Liver (tissue), 9 donors: Measurements from ENCODE around the gene DRAM1. TPM values are rescaled to one million over a fixed set of nuclear protein-coding genes. Genes with fewer than 3 reads are reported as not detected.

Experiments used
- DNase-seq: peaks from one replicate; pipeline ENCODE4 v3.0.0-alpha.2; 2017; ENCODE audit warnings: low spot score
- H3K27ac ChIP-seq, 2 donors: one replicate each; pipeline ENCODE4 v1.7.0; 2013; ENCODE audit warnings: inconsistent platforms in 2 of 2, low read length in 2 of 2, control low read depth in 1 of 2, low read depth in 1 of 2, mild to moderate bottlenecking in 1 of 2
- H3K27me3 ChIP-seq, 4 donors: one replicate each; pipeline versions ENCODE4 v1.6.1 to v1.7.0; 2013; ENCODE audit warnings: low read length in 3 of 4, inconsistent platforms in 1 of 4, mild to moderate bottlenecking in 1 of 4, moderate library complexity in 1 of 4; ENCODE audit not compliant: control insufficient read depth in 4 of 4, insufficient read depth in 4 of 4
- H3K36me3 ChIP-seq, 4 donors: one replicate each; pipeline versions ENCODE4 v1.6.1 to v1.7.0; 2013; ENCODE audit warnings: low read length in 3 of 4, mild to moderate bottlenecking in 3 of 4, low read depth in 1 of 4, moderate library complexity in 1 of 4; ENCODE audit not compliant: control insufficient read depth in 4 of 4, insufficient read depth in 3 of 4
- H3K4me1 ChIP-seq, 4 donors: one replicate each; pipeline versions ENCODE4 v1.6.1 to v1.7.0; 2013; ENCODE audit warnings: low read length in 3 of 4, mild to moderate bottlenecking in 3 of 4, moderate library complexity in 1 of 4; ENCODE audit not compliant: control insufficient read depth in 4 of 4, insufficient read depth in 4 of 4
- H3K4me3 ChIP-seq, 3 donors: one replicate each; pipeline versions ENCODE4 v1.6.1 to v1.7.0; 2013; ENCODE audit warnings: low read length in 3 of 3, control low read depth in 1 of 3, low read depth in 1 of 3, mild to moderate bottlenecking in 1 of 3
- H3K9ac ChIP-seq, 2 donors: one replicate each; pipeline ENCODE4 v1.7.0; 2013; ENCODE audit warnings: low read length in 2 of 2, mild to moderate bottlenecking in 2 of 2, moderate library complexity in 2 of 2, control low read depth in 1 of 2, low read depth in 1 of 2
- H3K9me3 ChIP-seq, 4 donors: one replicate each; pipeline versions ENCODE4 v1.6.1 to v1.7.0; 2013; ENCODE audit warnings: low read length in 3 of 4; ENCODE audit not compliant: control insufficient read depth in 4 of 4
- CTCF ChIP-seq: fragments of 150-350 bp; IDR thresholded peaks from 2 replicates; pipeline ENCODE4 v1.5.1; 2017; ENCODE audit warnings: improper control_type of control experiment, low read depth, low read length; ENCODE audit not compliant: missing input control
- EGR1 ChIP-seq, 2 donors: IDR thresholded peaks; 2 replicates each; pipeline ENCODE4 v1.6.1; 2016 to 2018; ENCODE audit warnings: antibody characterized with exemption in 2 of 2, low read depth in 2 of 2
- FOXA1 ChIP-seq: IDR thresholded peaks from 2 replicates; pipeline ENCODE4 v1.6.1; 2016; ENCODE audit warnings: antibody characterized with exemption
- FOXA2 ChIP-seq: IDR thresholded peaks from 2 replicates; pipeline ENCODE4 v1.6.1; 2016; ENCODE audit warnings: antibody characterized with exemption
- GABPA ChIP-seq, 2 donors: IDR thresholded peaks in 1 of 2; conservative IDR thresholded peaks in 1 of 2; 2 replicates each; pipeline ENCODE4 v1.6.1; 2016; ENCODE audit warnings: antibody characterized with exemption in 2 of 2, mild to moderate bottlenecking in 1 of 2, moderate library complexity in 1 of 2
- HNF4A ChIP-seq, 2 donors: conservative IDR thresholded peaks; 2 replicates each; pipeline ENCODE4 v1.6.1; 2016; ENCODE audit warnings: antibody characterized with exemption in 2 of 2, mild to moderate bottlenecking in 2 of 2
- HNF4G ChIP-seq: IDR thresholded peaks from 2 replicates; pipeline ENCODE4 v1.6.1; 2016; ENCODE audit warnings: antibody characterized with exemption
- JUND ChIP-seq, 2 donors: IDR thresholded peaks; 2 replicates each; pipeline ENCODE4 v1.6.1; 2016; ENCODE audit warnings: antibody characterized with exemption in 2 of 2
- MAX ChIP-seq: IDR thresholded peaks from 2 replicates; pipeline ENCODE4 v1.6.1; 2016; ENCODE audit warnings: antibody characterized with exemption
- NR2F2 ChIP-seq: IDR thresholded peaks from 2 replicates; pipeline ENCODE4 v1.6.1; 2016; ENCODE audit warnings: antibody characterized with exemption
- RAD21 ChIP-seq, 2 donors: IDR thresholded peaks; 2 replicates each; pipeline ENCODE4 v1.6.1; 2016; ENCODE audit warnings: antibody characterized with exemption in 2 of 2, mild to moderate bottlenecking in 2 of 2
- RXRA ChIP-seq, 2 donors: IDR thresholded peaks; 2 replicates each; pipeline ENCODE4 v1.6.1; 2017 to 2018; ENCODE audit warnings: antibody characterized with exemption in 2 of 2, mild to moderate bottlenecking in 1 of 2
- SP1 ChIP-seq: IDR thresholded peaks from 2 replicates; pipeline ENCODE4 v1.6.1; 2018; ENCODE audit warnings: antibody characterized with exemption, mild to moderate bottlenecking
- TAF1 ChIP-seq: conservative IDR thresholded peaks from 2 replicates; pipeline ENCODE4 v1.6.1; 2016; ENCODE audit warnings: antibody characterized with exemption, mild to moderate bottlenecking
- YY1 ChIP-seq: IDR thresholded peaks from 2 replicates; pipeline ENCODE4 v1.6.1; 2016; ENCODE audit warnings: antibody characterized with exemption, mild to moderate bottlenecking
- ZBTB33 ChIP-seq: IDR thresholded peaks from 2 replicates; pipeline ENCODE4 v1.6.1; 2016; ENCODE audit warnings: antibody characterized with exemption
- WGBS: extraction: QIAGEN DNeasy Blood & Tissue Kit; methylation state at CpG from one replicate; pipeline ENCODE4 v1.1.7; 2013; 5-methylcytosine and 5-hydroxymethylcytosine counted together
- polyA plus RNA-seq, 2 donors: library from polyadenylated mRNA; stranded (reverse) in 1 of 2; unstranded in 1 of 2; fragments of 200-250 nt in 1 of 2; fragments of >200 nt in 1 of 2; fragmentation: Nextera tagmentation in 1 of 2; extraction: Ambion mirVana in 1 of 2; gene quantifications; one replicate each; pipeline versions ENCODE4 v1.2.1 to v1.2.3, GENCODE V29; 2013 to 2015
- total RNA-seq, 2 donors: library from RNA; depleted of rRNA; stranded (reverse); fragments of >200 nt; gene quantifications; one replicate each; pipeline ENCODE4 v1.2.3, GENCODE V29; 2014
- donor health status: healthy.
- donor health status: healthy.
- donor health status: healthy.
- donor health status: healthy.
- donor health status: healthy.

Gene DRAM1
- total and polyA plus RNA-seq, 4 donors, result 2.7 to 7.8 (median 3.4) TPM

GRCh38 chr12:101891462-101891971 is 14.1 kb downstream of the DRAM1 start:
- peak; percentile 29 for TF ChIP-seq SP1
- TF ChIP-seq RAD21 (IDR thresholded peaks at IDR 0.05), result no peak
- TF ChIP-seq GABPA (IDR thresholded peaks at IDR 0.05 in 1 of 2, conservative IDR thresholded peaks at IDR 0.05 in 1 of 2), result no peak
- no peak for TF ChIP-seq NR2F2
- no peak for TF ChIP-seq FOXA2
- no peak for TF ChIP-seq HNF4A (conservative IDR thresholded peaks at IDR 0.05)
- TF ChIP-seq FOXA1, result no peak
- TF ChIP-seq RXRA (IDR thresholded peaks at IDR 0.05), result no peak
- no peak for DNase-seq
- Histone ChIP-seq H3K36me3 (no peaks in the 10 kb centered on the region), H3K9me3 (no peaks in the 10 kb centered on the region), H3K27ac (peak overlapping the region in 1 of 2 donors; percentile 35), H3K9ac (no peak overlapping the region), H3K4me1 (peaks cover 0 to 7% (median 1%) of the 10 kb centered on the region in 4 donors), H3K4me3 (no peak overlapping the region), H3K27me3 (no peaks in the 10 kb centered on the region)
- WGBS, result 20% methylated on average over 3 of the region's 3 CpGs

- no peaks in the 10 kb centered on the region for H3K27me3 ChIP-seq
- no peak for DNase-seq
- no peak overlapping the region for H3K27ac ChIP-seq
- TF ChIP-seq HNF4A (conservative IDR thresholded peaks at IDR 0.05), result no peak
- H3K4me3 ChIP-seq, result no peak overlapping the region
- no peaks in the 10 kb centered on the region for H3K36me3 ChIP-seq
- H3K4me1 ChIP-seq, result peaks cover 0 to 4% (median 1%) of the 10 kb centered on the region in 4 donors
- H3K9me3 ChIP-seq, result no peaks in the 10 kb centered on the region
- no peak overlapping the region for H3K9ac ChIP-seq
Measured at GRCh38 chr12:101892794-101893193, 15.4 kb downstream of the DRAM1 start.

- no peaks in the 10 kb centered on the region for H3K9me3 ChIP-seq
- H3K4me3 ChIP-seq, result no peak overlapping the region
- no peak for DNase-seq
- WGBS, result 65% methylated on average over 3 of the region's 3 CpGs
- no peaks in the 10 kb centered on the region for H3K27me3 ChIP-seq
- no peak for TF ChIP-seq MAX
- no peak overlapping the region for H3K27ac ChIP-seq
- H3K4me1 ChIP-seq, result no peaks in the 10 kb centered on the region
- peaks cover 0 to 1% (median 0%) of the 10 kb centered on the region in 4 donors for H3K36me3 ChIP-seq
- H3K9ac ChIP-seq, result no peak overlapping the region
Measured at GRCh38 chr12:101901777-101902176, 24.4 kb downstream of the DRAM1 start.

- 85% methylated on average over 8 of the region's 8 CpGs for WGBS
- H3K27ac ChIP-seq, result no peak overlapping the region
- no peak overlapping the region for H3K4me3 ChIP-seq
- H3K9ac ChIP-seq, result no peak overlapping the region
- H3K27me3 ChIP-seq, result no peaks in the 10 kb centered on the region
- no peaks in the 10 kb centered on the region for H3K4me1 ChIP-seq
- DNase-seq, result no peak
- no peak for TF ChIP-seq NR2F2
- TF ChIP-seq CTCF, result no peak
- TF ChIP-seq FOXA1, result no peak
- no peak for TF ChIP-seq EGR1 (IDR thresholded peaks at IDR 0.05; ENCODE audit: low read depth in 2 of 2)
- TF ChIP-seq RXRA (IDR thresholded peaks at IDR 0.05), result no peak
- TF ChIP-seq HNF4G, result no peak
- TF ChIP-seq SP1, result no peak
- no peak for TF ChIP-seq FOXA2
- TF ChIP-seq MAX, result no peak
- TF ChIP-seq HNF4A (conservative IDR thresholded peaks at IDR 0.05), result no peak
- TF ChIP-seq YY1, result no peak
- no peak for TF ChIP-seq TAF1
- no peak for TF ChIP-seq JUND (IDR thresholded peaks at IDR 0.05)
- TF ChIP-seq ZBTB33, result no peak
- no peak for TF ChIP-seq GABPA (IDR thresholded peaks at IDR 0.05 in 1 of 2, conservative IDR thresholded peaks at IDR 0.05 in 1 of 2)
- TF ChIP-seq RAD21 (IDR thresholded peaks at IDR 0.05), result no peak
- H3K9me3 ChIP-seq, result no peaks in the 10 kb centered on the region
- H3K36me3 ChIP-seq, result peaks cover 0 to 1% (median 0%) of the 10 kb centered on the region in 4 donors
Measured at GRCh38 chr12:101902641-101903040, 25.3 kb downstream of the DRAM1 start.
